Hypothalamus (tissue), 51 donors: ENCODE results near the gene MVB12A.
A peak's percentile ranks its signal among the peaks of the same experiment; 100 is the strongest.

Source experiments
- DNase-seq, 51 donors: peaks; one replicate each; lab custom pipeline; 2025; lab: John Stamatoyannopoulos, UW

The MVB12A gene

DNA sequence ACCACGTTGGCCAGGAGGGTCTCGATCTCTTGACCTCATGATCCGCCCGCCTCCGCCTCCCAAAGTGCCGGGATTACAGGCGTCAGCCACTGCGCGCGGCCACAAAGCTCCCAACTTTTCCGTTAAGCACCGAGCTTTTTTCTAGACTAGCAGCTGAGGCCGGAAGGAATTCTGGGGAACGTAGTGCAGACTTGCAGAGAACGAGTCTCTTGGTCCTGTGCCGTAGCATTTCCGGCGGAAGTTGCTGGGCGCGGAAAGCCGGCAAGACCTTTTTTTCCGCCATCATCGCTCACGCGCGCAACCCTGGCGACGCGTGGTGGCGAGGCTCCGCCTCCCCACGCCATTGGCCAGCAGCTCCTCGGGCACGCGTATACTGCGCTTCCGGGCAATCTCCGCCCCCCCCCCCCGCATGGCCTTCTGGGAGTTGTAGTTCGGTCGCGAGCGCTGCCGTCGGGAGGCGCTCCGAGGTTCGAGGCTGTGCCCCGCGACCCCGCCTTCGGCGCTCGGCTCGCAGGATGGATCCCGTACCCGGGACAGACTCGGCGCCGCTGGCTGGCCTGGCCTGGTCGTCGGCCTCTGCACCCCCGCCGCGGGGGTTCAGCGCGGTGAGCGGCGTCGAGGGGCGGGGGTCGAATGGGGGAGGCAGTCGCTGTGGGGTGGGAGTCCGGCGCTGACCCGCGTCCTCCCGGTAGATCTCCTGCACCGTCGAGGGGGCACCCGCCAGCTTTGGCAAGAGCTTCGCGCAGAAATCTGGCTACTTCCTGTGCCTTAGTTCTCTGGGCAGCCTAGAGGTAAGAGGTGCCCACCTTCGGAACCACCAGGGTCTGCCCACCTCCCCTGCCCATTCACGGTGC, at the start of gene MVB12A:
Gene MVB12A (plus strand): TSS at position 427 of the 854 bp plus-strand sequence. CDS start 89 bp downstream, at position 516.
- peak; percentile 66 to 99 (median 96) for DNase-seq

DNA sequence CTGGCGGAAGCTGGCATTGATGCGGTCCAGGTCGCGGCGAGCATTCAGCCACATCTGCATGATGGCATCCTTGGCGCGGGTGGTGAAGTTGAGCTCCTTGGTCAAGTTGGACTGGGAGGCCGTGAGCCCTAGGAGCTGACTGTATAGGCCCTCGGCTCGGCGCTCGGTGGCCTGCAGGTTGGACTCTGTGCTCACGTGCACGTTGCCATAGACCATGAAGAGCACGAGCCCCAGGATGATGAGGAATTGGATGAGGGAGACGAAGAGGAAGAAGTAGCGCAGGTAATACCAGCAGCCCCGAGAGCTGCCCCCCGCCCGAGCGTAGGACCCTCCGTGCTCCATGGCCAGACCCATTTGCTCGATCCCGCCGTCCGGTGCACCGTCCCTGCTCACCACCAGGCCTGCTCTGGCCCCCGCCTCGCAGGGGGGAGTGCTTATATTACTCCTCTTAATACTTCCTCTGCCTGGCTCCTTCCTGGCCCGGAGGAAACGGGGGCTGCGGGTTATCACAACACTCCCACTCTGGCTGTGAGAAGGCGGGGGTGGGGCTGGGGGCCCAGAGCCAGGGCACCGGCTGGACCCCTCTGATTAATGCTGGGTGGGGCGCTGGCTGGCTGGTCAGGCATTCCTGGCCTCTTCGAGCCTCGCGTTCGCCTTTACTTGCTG, 42.8 kb upstream of the MVB12A start, which contains the start of gene PLVAP:
Gene PLVAP (minus strand): TSS at position 408 of the 666 bp plus-strand sequence. CDS start 54 bp downstream, at position 354.
- peak in 1 of 51 donors; percentile 6 for DNase-seq

DNA sequence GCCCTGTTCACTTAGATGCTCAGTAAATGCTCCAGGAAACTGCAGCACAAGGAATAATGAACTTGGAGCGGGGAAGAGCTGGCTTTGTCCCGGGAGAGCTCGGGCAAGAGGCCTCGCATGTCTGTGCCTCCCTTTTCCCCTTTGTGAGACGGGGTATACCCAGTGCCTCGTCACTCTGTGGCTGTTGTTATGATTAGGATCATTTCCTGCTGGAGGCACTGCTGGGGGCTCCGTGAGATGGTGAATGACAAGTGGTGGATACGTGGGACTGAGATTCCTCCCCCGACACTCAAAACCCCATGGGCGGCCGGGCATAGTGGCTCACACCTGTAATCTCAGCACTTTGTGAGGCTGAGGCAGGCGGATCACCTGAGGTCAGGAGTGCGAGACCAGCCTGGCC, 41.6 kb upstream of the MVB12A start:
- DNase-seq = no peak

- peak in 1 of 51 donors; percentile 8 for DNase-seq
These were observed 40.6 kb upstream of the MVB12A start for GRCh38 chr19:17379221-17379631.

- DNase-seq = no peak
These were observed 39.3 kb upstream of the MVB12A start for GRCh38 chr19:17380426-17381138.

DNA sequence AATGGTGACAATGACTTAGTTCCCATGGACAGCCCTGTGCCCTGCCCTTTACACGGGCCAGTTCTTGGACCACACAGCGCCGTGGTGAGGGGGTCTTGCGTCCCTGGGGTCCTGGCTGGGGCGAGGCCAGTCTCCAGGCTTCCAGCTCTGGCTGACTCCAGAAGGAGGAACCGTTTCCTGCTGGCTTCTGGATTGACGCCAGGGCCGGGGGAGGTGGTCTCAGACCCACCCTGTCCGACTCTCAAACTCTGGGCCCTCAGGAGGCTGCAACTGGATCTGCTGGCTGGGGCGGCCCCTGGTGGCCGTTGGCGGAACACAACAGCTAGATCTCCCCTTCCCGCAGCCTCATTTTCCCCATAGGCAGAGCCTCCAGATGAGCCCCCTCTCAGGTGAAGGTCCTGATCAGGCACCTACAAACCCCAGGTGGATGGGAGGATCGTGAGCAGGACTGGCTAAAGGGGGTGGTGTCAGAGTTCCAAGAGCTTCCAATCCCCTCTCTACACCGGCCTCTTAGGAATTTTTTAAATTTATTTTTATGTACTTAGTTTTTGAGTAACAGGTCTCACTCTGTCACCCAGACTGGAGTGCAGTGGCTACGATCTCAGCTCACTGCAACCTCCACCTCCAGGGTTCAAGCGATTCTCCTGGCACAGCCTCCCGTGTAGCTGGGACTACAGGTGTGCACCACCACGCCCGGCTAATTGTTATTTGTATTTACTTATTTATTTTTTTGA, 33.8 kb upstream of the MVB12A start:
- DNase-seq = peak in 18 of 51 donors; percentile 3 to 42 (median 16)

DNA sequence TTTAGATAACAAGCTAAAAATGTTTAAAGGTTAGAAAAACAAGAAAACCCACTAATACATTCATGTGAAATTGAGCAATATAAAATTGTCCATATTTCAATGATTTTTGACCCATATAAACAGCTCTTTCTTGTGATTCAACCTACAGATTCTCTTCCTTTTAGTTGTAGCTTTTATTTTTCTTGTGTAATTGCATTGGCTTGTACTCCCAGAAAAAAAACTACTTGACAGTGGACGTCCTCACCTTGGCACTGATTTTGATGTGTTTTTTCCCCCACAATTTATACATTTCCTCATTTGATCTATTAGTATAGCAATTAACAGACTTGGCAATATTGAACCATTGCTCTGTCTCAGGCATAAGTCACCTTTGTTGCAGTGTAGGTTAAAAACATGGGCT, 30.6 kb upstream of the MVB12A start:
- DNase-seq = no peak

DNA sequence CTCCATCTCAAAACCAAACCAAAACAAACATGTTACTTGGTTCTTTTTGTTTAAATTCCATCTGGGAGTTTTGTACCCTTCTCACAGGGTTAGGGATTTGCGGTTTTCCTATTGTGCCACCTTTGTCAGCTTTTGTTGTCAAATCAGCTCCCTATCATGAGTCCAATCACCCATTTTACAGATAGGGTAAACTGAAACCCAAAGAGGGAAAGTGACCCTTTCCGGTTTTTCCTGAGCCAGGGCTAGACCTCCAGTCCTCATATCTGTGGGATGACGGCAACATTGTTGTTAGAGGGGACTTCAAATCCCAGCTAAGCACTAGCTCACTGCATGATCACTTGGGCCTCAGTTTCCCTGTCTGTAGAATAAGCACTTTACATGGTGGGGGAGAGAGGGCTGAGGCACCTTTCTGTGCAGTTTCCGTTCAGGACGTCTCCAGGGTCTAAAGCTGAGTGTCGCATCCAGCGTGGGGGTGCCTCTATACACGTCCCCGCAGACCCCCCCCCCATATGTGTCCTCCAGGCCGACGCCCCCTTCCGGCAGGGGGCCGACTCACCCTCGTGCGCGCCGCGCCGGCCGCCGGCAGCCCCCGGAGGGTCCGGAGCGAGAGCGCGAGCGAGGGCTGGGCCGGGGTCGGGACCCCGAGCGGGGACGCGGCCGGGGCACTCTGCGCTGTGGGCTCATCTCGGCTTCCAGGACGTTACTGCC, 29.7 kb upstream of the MVB12A start:
- no peak for DNase-seq

DNA sequence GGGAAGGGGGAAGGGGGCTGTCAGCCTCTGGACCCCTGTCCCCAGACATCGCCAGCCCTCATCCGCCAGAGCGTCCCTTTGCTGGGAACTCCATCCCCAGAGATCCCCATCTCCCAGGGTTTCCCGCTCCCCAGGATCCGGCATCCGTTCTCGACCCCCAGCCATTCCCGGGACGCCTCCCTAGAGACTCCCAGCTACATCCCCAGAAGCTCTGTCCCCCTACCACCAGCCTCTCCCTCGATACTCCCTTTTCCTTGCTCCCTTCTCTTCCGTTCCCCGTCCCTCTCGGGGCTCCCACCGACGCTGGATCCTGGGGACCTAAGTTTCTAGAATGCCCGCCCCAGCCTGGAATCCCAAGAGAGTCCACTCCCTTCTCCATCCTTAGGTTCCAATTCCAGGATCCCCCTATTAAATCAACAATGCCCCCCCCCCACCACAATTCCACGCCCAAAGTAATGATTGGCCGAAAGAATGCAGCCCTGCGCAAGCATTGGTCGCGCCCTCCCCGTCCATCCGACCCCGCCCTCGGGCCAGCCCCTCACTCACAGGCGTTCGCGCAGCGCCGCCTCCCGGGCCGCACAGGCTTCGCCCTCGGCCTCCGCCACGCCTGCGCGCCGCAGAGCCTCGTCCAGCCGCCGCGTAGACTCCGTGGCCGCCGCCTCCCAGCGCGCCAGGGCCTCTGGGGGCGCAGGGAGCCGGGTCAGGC, 29.0 kb upstream of the MVB12A start:
- peak in 50 of 51 donors; percentile 18 to 90 (median 72) for DNase-seq

- peak in 2 of 51 donors; percentile 4 to 10 for DNase-seq
These were observed 28.3 kb upstream of the MVB12A start for GRCh38 chr19:17391371-17392151.

GRCh38 chr19:17393002-17393401, 26.8 kb upstream of the MVB12A start:
- DNase-seq = no peak

GRCh38 chr19:17393914-17394313, 25.9 kb upstream of the MVB12A start, which contains the start of gene CCDC194:
CCDC194 (minus strand) TSS chr19:17394196; CDS start chr19:17394158, 38 bp downstream.
- DNase-seq = no peak

- DNase-seq = peak in 3 of 51 donors; percentile 3 to 26 (median 6)
These were observed 24.9 kb upstream of the MVB12A start for GRCh38 chr19:17394891-17395415.

GRCh38 chr19:17398902-17399527, 20.8 kb upstream of the MVB12A start:
- no peak for DNase-seq

- DNase-seq = no peak
These were observed 18.2 kb upstream of the MVB12A start for GRCh38 chr19:17401628-17402027.

GRCh38 chr19:17402982-17403855, 16.6 kb upstream of the MVB12A start:
- peak in 1 of 51 donors; percentile 6 for DNase-seq
